Stimulated activated CD8-positive, alpha-beta memory T cell treated with anti-CD3 and anti-CD28 coated beads, Interleukin-7, amount 100 ng/mL, for 24 hours (primary cell): ENCODE measurements around the gene ADCK2.
"Not testable (repeated sequence)": the region's sequence is repeated elsewhere in the genome, so short reads cannot be mapped to it uniquely, and the experiment has no call there.

Experiments
- DNase-seq: peaks from one replicate; pipeline ENCODE4 v3.0.0-alpha.2; 2020; ENCODE audit warnings: low read depth

The ADCK2 gene

GRCh38 chr7:140674356-140674800 is 1.6 kb downstream of the ADCK2 start:
- DNase-seq = no peak

DNA sequence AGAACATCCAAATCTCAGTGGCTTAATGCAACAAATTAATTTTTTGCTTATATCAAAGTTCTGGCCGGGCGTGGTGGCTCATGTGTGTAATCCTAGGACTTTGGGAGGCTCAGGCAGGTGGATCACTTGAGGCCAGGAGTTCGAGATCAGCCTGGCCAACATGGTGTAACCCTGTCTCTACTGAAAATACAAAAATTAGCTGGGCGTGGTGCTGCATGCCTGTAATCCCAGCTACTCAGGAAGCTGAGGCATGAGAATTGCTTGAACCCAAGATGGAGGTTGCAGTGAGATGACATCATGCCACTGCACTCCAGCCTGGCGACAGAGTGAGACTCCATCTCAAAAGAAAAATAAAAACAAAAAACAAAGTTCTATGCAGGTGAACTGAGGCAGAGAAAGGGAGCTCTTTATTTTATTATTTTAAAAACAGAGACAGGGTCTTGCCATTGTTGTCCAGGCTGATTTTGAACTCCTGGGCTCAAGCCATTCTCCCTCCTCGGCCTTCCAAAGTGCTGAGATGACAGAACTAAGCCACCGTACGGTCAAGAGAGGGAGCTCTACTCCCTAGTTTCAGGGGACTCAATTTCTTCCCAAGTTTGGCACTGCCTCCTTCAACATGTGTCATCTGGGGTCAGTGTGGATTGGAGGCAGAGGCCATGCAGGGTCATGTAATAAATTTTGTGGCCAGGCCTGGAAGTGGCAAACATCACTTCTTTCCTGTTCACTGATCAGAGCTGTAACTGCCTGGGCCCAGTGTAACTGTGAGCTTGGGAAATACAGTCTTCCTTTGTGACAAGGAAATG is 2.4 kb downstream of the ADCK2 start:
- DNase-seq = no peak

DNA sequence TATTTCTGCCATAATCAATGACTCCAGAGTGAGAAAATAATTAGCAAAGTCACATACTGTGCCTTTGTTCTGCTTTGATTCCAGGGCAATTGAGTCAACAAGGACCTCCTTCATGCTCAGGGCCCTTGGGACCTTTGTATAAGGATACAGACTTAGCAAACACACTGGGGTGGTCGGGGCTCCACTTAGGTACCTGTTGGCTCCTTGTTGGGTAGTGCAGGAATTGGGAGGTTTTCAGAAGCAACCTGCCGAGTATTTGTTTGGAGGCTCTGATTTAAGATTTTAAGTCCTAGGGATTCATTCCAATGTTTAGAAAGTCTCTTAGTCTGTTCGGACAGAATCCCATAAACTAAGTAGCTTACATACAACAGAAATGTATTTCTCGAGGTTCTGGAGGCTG is 3.0 kb downstream of the ADCK2 start:
- no peak for DNase-seq

- DNase-seq = no peak
Measured at GRCh38 chr7:140676306-140676705, 3.6 kb downstream of the ADCK2 start.

- not testable (repeated sequence) for DNase-seq
Measured at GRCh38 chr7:140676956-140677355, 4.2 kb downstream of the ADCK2 start.

GRCh38 chr7:140677496-140677895 is 4.8 kb downstream of the ADCK2 start:
- DNase-seq = no peak

GRCh38 chr7:140678081-140678815 is 5.5 kb downstream of the ADCK2 start:
- DNase-seq = no peak

GRCh38 chr7:140678816-140679130 is 6.0 kb downstream of the ADCK2 start:
- DNase-seq = no peak

- DNase-seq = no peak
Measured at GRCh38 chr7:140679186-140679585, 6.4 kb downstream of the ADCK2 start.

- DNase-seq = no peak
Measured at GRCh38 chr7:140680886-140681285, 8.1 kb downstream of the ADCK2 start.

DNA sequence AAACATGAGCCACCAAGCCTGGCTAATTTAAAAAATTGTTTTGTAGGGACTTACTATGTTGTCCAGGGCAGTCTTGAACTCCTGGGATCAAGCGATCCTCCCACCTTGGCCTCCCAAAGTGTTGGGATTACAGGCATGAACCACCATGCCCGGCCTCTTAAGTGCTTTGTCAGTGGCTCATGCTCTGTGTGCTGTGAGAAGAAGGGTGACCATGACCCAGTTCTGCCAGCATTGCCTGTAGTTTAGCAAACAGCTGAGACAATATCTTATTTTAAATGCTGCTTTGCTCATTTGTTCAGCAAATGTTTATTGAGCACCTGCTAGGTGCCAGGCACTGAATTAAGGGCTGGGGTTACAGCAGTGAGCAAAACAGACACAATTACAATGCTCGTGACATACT is 9.0 kb downstream of the ADCK2 start:
- DNase-seq = no peak

DNA sequence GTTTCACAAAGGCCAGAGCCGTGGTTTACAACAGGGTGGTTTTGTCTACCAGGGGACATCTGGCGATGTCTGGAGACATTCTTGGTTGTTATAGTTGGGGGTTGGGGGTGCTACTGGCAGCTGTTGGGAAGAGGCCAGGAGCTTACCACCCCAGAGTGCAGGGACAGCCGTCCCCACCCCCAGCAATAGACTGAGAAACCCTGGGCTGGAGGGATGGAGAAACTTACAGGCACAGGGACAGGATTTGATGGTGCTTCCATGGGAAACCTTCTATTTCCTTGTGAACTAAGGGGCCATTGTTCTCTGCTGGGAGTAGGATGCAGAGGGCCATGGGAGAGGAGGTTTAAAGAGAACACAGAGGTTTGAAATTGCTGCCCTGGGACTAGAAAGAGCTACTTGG is 10.9 kb downstream of the ADCK2 start:
- DNase-seq = no peak

DNA sequence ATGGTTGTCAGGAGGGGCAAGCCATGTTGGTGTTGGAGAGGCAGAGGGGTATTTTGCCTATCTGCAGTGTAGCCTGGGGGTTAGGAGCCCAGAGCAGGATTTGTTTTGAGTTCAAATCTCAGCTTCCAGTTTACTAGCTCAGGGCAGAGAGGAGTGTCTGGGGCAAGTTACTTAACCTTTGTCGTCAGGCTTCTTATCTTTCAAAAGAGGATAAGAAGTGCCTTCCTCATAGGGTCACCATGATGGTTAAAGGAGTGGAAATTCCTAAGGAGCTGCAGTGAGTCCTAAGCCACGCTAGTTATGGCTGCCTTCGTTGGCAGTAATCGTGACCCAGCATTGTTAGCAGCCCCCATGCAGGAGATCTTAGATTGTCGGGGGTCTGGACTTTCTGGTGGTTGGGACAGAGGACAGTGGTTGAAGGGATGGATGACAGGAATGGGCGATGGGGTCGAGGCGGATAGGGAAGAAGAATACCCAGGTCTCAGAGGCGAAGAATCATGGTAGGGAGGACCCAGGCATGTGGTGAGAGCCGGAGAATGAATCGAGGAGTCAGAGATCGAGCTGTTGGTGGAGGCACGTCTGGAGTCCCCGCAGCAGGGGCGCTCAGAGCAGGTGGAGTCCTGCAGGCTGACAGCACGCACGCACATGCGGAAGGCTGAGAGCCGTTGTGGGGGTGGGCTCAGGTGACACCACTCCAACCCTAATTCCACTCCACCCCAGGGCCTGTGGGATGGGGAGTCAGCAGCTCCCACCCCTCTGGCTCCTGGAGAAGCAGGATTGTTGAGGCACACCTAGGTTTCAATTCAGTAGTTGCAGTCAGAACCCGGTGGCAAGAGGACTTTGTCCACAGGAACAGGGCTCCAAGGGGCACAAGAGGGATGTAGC is 11.6 kb downstream of the ADCK2 start:
- DNase-seq = no peak

GRCh38 chr7:140685407-140686087 is 12.8 kb downstream of the ADCK2 start:
- no peak for DNase-seq

GRCh38 chr7:140686921-140687320 is 14.2 kb downstream of the ADCK2 start:
- DNase-seq = no peak

GRCh38 chr7:140688341-140688740 is 15.6 kb downstream of the ADCK2 start:
- no peak for DNase-seq

DNA sequence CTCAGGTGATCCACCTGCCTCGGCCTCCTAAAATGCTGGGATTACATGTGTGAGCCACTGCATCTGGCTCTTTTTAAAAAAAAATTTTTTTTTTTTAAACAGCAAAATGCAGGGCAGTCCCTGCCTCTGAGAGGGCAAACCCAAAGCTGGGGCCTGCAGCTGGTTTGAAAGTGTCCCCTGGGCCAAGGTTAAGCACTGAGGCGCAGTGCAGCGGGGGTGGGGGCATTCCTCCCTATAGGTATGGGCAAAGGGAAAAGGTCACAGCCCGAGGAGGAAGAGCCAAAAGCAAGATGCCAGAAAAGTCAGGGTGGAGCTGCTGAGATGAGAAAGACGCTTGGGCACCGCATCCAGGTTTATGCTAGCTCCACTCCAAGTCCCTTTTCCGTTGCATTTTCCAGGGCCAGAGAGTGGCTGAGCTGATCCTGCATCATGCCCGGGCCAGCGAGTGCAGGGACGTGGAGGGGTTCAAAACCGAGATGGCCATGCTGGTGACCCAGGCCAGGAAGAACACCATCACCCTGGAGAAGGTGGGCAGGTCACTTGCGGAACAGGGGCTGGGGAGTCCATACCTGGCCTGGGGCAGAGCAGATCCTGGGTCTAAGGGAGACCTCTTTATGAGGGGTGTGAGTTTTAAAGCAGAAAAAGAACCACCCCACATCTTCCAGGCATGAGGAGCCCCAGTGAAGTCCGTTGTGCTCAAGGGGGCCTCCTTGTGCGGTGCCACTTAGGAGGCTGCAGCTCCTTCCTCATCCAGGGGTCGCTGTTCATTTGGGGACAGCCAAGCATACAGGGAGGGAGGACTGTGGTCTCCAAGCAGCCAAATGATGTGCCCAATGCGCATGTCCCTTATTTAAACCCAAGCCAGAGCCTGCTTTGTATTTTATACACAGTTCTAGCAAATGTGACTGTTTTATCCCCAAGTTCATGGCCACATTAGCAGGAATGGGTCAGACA is 16.7 kb downstream of the ADCK2 start:
- no peak for DNase-seq

- no peak for DNase-seq
Measured at GRCh38 chr7:140691376-140692045, 18.8 kb downstream of the ADCK2 start.

- DNase-seq = not testable (repeated sequence)
Measured at GRCh38 chr7:140693849-140694248, 21.1 kb downstream of the ADCK2 start.

DNA sequence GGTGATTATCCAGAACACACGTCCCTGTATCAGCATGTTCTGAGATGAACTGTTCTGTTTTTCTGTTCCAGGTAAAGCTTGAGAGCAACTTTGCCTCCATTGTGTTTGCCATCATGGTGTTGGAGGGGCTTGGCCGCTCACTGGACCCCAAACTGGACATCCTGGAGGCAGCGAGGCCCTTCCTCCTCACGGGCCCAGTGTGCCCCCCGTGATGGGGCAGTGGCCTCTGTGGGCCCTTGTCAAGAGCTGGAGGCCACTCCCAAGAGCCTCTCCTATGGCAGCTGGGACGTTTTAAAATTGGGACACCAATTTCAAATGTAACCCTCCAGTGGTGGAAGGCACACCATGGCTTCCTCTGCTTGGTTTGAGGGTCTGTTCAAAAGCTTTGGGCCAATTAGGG is 21.8 kb downstream of the ADCK2 start:
- no peak for DNase-seq
